IPS-20b (cell line): ENCODE measurements around the gene SMIM43.
"Not testable (repeated sequence)": the region's sequence is repeated elsewhere in the genome, so short reads cannot be mapped to it uniquely, and the experiment has no call there.

Experiments
- H3K27ac ChIP-seq: one replicate; pipeline ENCODE4 v1.5.1; 2013; ENCODE audit warnings: low read length
- H3K27me3 ChIP-seq: 2 replicates; pipeline ENCODE4 v1.6.1; 2013; ENCODE audit warnings: mild to moderate bottlenecking, low read length, inconsistent platforms; ENCODE audit not compliant: insufficient read depth
- H3K36me3 ChIP-seq: 2 replicates; pipeline ENCODE4 v1.6.1; 2013; ENCODE audit warnings: low read depth, mild to moderate bottlenecking, inconsistent platforms, low read length, moderate library complexity; ENCODE audit not compliant: insufficient read depth
- H3K4me1 ChIP-seq: 2 replicates; pipeline ENCODE4 v1.6.1; 2013; ENCODE audit warnings: mild to moderate bottlenecking, control low read depth, inconsistent platforms, low read length, moderate library complexity; ENCODE audit not compliant: insufficient read depth
- H3K4me3 ChIP-seq: 2 replicates; pipeline ENCODE4 v1.5.1; 2013; ENCODE audit warnings: mild to moderate bottlenecking, low read length, inconsistent platforms
- H3K9ac ChIP-seq: 2 replicates; pipeline ENCODE4 v1.6.1; 2013; ENCODE audit warnings: low read depth, mild to moderate bottlenecking, inconsistent platforms, low read length, moderate library complexity
- H3K9me3 ChIP-seq: 2 replicates; pipeline ENCODE4 v1.6.1; 2013; ENCODE audit warnings: mild to moderate bottlenecking, low read depth, low read length, inconsistent platforms; ENCODE audit not compliant: insufficient read depth

The SMIM43 gene

DNA sequence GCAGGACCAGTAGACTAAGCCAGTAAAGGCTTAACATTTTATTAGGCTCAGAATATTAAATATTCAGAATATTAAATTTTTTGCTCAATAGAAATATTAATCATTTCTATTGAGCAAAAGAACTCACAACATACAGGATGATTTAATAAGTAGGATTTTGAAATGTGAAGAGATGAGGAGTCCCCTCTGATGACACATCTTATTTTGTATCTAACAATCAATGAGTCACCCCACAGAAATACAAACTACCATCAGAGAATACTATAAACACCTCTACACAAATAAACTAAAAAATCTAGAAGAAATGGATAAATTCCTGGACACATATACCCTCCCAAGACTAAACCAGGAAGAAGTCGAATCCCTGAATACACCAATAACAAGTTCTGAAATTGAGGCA is 12.8 kb downstream of the SMIM43 start:
- H3K4me3 ChIP-seq, H3K27ac ChIP-seq, H3K9me3 ChIP-seq, H3K9ac ChIP-seq, H3K36me3 ChIP-seq: not testable (repeated sequence)
- Histone ChIP-seq H3K27me3 (peaks cover 42% of the 10 kb centered on the region; the same call in 1 of the 2 replicates), H3K4me1 (peaks cover 16% of the 10 kb centered on the region)

DNA sequence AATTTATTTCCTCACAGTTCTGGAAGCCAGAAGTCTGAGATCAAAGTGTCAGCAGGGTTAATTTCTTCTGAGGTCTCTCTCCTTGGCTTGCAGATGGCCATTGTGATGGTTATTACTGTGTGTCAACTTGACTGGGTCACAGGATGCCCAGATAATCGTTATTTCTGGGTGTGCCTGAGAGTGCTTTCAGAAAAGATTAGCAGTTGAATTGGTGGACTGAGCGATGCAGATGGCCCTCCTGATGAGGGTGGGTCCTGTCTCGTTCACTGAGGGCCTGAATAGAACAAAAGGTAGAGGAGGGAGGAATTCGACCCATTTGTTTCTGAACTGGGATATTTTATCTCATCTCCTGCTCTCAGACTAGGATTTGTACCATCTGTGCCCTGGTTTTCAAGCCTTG is 15.7 kb downstream of the SMIM43 start:
- H3K9me3 ChIP-seq: no peaks in the 10 kb centered on the region

GRCh38 chr4:121742794-121743193 is 22.2 kb downstream of the SMIM43 start:
- Histone ChIP-seq H3K4me3 (no peak overlapping the region), H3K36me3 (no peaks in the 10 kb centered on the region), H3K9me3 (no peaks in the 10 kb centered on the region), H3K9ac (no peak overlapping the region), H3K4me1 (peaks cover 14% of the 10 kb centered on the region), H3K27me3 (peaks cover 12% of the 10 kb centered on the region; the same call in 1 of the 2 replicates), H3K27ac (no peak overlapping the region)

More for the DNA sequence above, 15.7 kb downstream of the SMIM43 start:
- H3K4me1 ChIP-seq: peaks cover 16% of the 10 kb centered on the region
- H3K27me3 ChIP-seq: peaks cover 48% of the 10 kb centered on the region; the same call in 1 of the 2 replicates
- peak overlapping the region; percentile 34; the same call in 1 of the 2 replicates for H3K4me3 ChIP-seq
- H3K36me3 ChIP-seq: no peaks in the 10 kb centered on the region
- H3K9ac ChIP-seq: no peak overlapping the region
- H3K27ac ChIP-seq: no peak overlapping the region

GRCh38 chr4:121741751-121742150 is 23.2 kb downstream of the SMIM43 start:
- Histone ChIP-seq H3K36me3 (no peaks in the 10 kb centered on the region), H3K4me1 (peaks cover 11% of the 10 kb centered on the region; the same call in 1 of the 2 replicates), H3K9ac (no peak overlapping the region), H3K9me3 (no peaks in the 10 kb centered on the region), H3K27ac (no peak overlapping the region), H3K4me3 (no peak overlapping the region), H3K27me3 (peaks cover 1% of the 10 kb centered on the region; the same call in 1 of the 2 replicates)

DNA sequence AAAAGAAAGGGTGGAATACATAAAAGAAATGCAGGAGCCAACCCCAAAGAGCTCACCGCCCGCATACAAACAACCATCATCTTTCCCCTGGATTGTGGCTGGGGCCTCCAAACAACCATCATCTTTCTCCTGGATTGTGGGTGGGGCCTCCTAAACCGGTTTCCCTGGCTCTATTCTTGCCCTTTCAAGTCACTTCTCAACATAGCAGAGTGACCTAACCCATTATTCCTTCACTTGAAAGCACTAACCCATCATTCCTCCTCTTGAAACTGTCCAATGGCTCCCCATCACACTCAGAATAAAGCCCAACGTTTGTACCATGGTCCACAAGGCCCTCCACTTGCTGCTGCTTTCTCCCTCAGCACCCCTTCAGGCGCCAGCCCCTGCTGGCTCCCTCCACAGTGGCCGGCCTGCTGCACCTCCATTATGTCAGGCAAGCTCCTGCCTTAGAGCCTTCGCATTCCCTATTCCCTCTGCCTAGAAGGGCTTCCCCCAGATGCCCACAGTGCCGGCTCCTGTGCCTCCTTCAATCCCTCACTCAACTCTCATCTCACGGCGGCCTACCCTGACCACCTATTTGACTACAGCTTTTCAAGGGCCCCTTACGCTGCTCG is 24.1 kb downstream of the SMIM43 start:
- Histone ChIP-seq H3K4me3 (no peak overlapping the region), H3K9me3 (no peaks in the 10 kb centered on the region), H3K27me3 (no peaks in the 10 kb centered on the region), H3K36me3 (no peaks in the 10 kb centered on the region), H3K4me1 (peaks cover 11% of the 10 kb centered on the region; the same call in 1 of the 2 replicates), H3K9ac (no peak overlapping the region), H3K27ac (no peak overlapping the region)

DNA sequence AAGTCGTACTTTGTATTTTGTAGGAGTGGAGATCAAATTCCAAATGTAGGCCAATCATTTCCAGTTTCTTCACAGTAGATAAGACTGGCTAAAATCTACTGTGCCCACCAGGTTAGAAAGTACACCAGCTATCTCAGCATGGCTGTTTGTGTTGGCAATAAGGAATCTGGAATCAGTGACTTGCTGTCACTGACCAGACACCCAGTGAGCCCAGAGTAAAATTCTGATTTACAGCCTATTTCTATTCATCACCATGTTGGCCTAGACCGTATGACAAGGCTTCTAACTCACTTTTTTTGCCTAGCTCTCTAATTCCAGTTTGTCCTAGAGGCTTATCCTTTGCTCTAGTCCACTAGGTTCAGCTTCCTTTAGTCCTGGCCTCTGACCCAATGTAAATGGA is 25.4 kb downstream of the SMIM43 start:
- H3K4me1 ChIP-seq: peaks cover 11% of the 10 kb centered on the region; the same call in 1 of the 2 replicates
- no peaks in the 10 kb centered on the region for H3K9me3 ChIP-seq
- no peak overlapping the region for H3K4me3 ChIP-seq
- H3K27me3 ChIP-seq: no peaks in the 10 kb centered on the region
- no peak overlapping the region for H3K9ac ChIP-seq
- H3K27ac ChIP-seq: no peak overlapping the region
- H3K36me3 ChIP-seq: no peaks in the 10 kb centered on the region

GRCh38 chr4:121738780-121739535 is 26.0 kb downstream of the SMIM43 start:
- Histone ChIP-seq H3K36me3 (no peaks in the 10 kb centered on the region), H3K4me1 (peaks cover 11% of the 10 kb centered on the region; the same call in 1 of the 2 replicates), H3K9me3 (no peaks in the 10 kb centered on the region), H3K27ac (no peak overlapping the region), H3K27me3 (no peaks in the 10 kb centered on the region), H3K9ac (no peak overlapping the region), H3K4me3 (no peak overlapping the region)

DNA sequence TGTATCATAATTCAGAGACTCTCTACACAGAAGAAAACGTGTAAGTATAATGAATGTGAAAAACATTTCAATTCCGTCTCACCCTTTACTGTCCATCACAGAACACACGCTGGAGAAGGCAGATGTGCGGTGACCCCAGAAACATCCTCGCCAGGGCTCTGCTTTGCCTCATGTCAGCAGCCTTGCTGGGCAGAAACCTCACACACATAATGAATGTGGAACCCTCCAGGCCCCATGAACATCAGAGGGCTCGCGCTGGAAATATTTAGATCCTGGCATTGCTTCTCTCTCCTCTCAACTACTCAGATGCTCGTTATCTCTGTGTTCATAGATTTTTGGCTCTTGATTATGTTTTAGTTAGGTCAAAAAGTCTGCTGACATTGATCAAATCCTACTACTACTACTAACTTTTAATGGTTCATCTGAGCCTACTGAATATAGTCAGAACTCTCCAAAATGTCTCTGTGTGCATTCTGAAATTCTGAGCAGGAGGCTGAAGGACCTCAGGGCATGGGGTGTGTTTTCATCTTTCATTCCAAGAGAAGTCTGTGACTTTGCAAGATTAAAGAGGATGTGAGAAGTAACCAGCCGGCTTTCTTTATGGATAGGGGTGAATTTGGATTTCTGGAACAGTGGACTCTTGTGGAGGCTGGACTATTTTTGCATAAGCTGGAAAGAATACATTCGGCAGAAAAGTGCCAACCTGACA is 27.0 kb downstream of the SMIM43 start:
- H3K4me1 ChIP-seq: peaks cover 11% of the 10 kb centered on the region; the same call in 1 of the 2 replicates
- H3K27ac ChIP-seq: no peak overlapping the region
- H3K27me3 ChIP-seq: no peaks in the 10 kb centered on the region
- no peaks in the 10 kb centered on the region for H3K36me3 ChIP-seq
- H3K9ac ChIP-seq: no peak overlapping the region
- H3K4me3 ChIP-seq: no peak overlapping the region
- H3K9me3 ChIP-seq: no peaks in the 10 kb centered on the region

GRCh38 chr4:121736735-121737351 is 28.1 kb downstream of the SMIM43 start:
- Histone ChIP-seq H3K27me3 (no peaks in the 10 kb centered on the region), H3K4me1 (peaks cover 8% of the 10 kb centered on the region; the same call in 1 of the 2 replicates), H3K9ac (no peak overlapping the region), H3K36me3 (no peaks in the 10 kb centered on the region), H3K9me3 (no peaks in the 10 kb centered on the region), H3K4me3 (no peak overlapping the region), H3K27ac (no peak overlapping the region)

DNA sequence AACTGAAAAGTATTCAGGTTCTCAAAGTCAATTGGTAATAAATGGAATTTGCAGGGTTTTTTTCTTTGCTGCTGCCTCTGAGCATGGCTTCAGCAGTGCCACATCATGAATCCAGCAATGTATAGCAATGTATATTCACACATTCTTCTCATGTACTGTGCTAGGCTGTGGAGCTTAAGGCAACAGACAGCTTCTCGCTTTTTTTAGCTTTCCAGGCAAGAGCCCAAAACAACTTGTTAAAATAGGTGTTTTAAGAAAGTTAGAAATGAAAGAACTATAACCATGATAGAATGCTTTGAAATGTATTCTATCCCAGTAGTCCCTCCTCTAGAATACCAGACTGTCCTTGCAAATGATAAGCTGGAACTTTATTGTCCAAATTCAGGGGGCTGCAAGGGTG is 30.4 kb downstream of the SMIM43 start:
- no peaks in the 10 kb centered on the region for H3K27me3 ChIP-seq
- H3K4me3 ChIP-seq: no peak overlapping the region
- no peak overlapping the region for H3K27ac ChIP-seq
- no peaks in the 10 kb centered on the region for H3K9me3 ChIP-seq
- no peaks in the 10 kb centered on the region for H3K4me1 ChIP-seq
- H3K9ac ChIP-seq: no peak overlapping the region
- H3K36me3 ChIP-seq: no peaks in the 10 kb centered on the region

DNA sequence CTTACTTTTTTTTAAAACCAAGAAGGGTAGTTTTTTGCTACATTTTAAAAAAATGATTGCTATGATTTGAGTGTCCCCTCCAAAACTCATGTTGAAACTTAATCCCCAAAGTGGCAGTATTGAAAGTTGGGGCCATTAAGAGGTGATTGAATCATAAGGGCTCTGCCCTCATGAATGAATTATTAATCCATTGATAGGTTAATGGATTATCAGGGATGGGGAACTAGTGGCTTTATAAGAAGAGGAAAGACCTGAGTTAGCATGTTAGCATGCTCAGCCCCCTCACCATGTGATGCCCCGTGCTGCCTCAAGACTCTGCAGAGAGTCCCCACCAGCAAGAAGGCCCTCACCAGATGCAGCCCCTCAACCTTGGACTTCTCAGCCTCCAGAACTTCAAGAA is 31.0 kb downstream of the SMIM43 start:
- H3K36me3 ChIP-seq: no peaks in the 10 kb centered on the region
- no peaks in the 10 kb centered on the region for H3K4me1 ChIP-seq
- H3K4me3 ChIP-seq: no peak overlapping the region
- H3K9me3 ChIP-seq: no peaks in the 10 kb centered on the region
- no peak overlapping the region for H3K27ac ChIP-seq
- no peaks in the 10 kb centered on the region for H3K27me3 ChIP-seq
- no peak overlapping the region for H3K9ac ChIP-seq
